ENCODE data around the gene PATJ.

DNA sequence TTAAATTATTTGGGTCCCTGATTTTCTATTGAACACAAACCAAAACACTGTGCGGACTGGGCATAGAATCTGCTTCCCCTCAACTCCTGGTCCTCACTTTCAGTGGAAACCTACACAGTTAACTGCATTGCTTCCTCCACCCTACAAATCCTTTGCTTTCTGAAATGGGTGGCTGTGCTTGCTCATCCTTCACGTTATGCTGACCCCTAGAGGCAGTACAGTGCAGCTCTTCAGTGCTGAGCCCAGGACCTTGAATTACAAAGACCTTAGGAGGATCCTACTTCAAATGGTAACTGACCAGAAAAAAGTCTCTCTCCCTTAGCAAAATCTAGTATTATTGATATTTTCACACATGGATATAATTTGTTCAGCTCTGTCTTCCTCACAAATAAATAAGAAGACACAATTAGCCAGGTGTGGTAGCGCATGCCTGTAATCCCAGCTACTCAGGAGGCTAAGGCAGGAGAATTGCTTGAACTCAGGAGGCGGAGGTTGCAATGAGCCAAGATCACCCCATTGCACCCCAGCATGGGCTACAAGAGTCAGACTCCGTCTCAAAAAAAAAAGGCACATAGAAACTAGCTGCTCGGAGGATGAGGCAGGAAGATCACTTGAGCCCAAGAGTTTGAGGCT lies 388.9 kb downstream of the PATJ start:
- TF ChIP-seq, protein P1, sequence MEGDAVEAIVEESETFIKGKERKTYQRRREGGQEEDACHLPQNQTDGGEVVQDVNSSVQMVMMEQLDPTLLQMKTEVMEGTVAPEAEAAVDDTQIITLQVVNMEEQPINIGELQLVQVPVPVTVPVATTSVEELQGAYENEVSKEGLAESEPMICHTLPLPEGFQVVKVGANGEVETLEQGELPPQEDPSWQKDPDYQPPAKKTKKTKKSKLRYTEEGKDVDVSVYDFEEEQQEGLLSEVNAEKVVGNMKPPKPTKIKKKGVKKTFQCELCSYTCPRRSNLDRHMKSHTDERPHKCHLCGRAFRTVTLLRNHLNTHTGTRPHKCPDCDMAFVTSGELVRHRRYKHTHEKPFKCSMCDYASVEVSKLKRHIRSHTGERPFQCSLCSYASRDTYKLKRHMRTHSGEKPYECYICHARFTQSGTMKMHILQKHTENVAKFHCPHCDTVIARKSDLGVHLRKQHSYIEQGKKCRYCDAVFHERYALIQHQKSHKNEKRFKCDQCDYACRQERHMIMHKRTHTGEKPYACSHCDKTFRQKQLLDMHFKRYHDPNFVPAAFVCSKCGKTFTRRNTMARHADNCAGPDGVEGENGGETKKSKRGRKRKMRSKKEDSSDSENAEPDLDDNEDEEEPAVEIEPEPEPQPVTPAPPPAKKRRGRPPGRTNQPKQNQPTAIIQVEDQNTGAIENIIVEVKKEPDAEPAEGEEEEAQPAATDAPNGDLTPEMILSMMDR (IDR thresholded peaks at IDR 0.05; ENCODE audit: poor library complexity): peak; percentile 92
- no peak for TF ChIP-seq EZH2 (IDR thresholded peaks at IDR 0.05; ENCODE audit: borderline replicate concordance)
- no peak for TF ChIP-seq EZH2phosphoT487 (IDR thresholded peaks at IDR 0.05; ENCODE audit: low read depth, severe bottlenecking, unreplicated experiment)

Measured in hepatocyte (in vitro differentiated cells).